Fibroblast of lung (primary cell): ENCODE measurements around the gene SHC1. TPM values are rescaled to one million over a fixed set of nuclear protein-coding genes. Genes with fewer than 3 reads are reported as not detected.

Experiments used
- DNase-seq, 2 donors: peaks; one replicate each; pipeline versions ENCODE4 v3.0.0 to v3.0.0-alpha.2; 2010; ENCODE audit warnings: low read depth in 2 of 2
- H2AFZ ChIP-seq: 2 replicates; pipeline ENCODE4 v1.5.1; 2012; ENCODE audit warnings: low read length, control low read depth, inconsistent platforms
- H3K27ac ChIP-seq: 2 replicates; pipeline ENCODE4 v1.5.1; 2011; ENCODE audit warnings: low read length, control low read depth; ENCODE audit not compliant: insufficient read depth
- H3K27me3 ChIP-seq: 2 replicates; pipeline ENCODE4 v1.5.1; 2011; ENCODE audit warnings: mild to moderate bottlenecking, low read length; ENCODE audit not compliant: control insufficient read depth, insufficient read depth
- H3K36me3 ChIP-seq: 2 replicates; pipeline ENCODE4 v1.5.1; 2011; ENCODE audit warnings: low read length; ENCODE audit not compliant: control insufficient read depth, insufficient read depth
- H3K4me1 ChIP-seq: 2 replicates; pipeline ENCODE4 v1.5.1; 2011; ENCODE audit warnings: low read length; ENCODE audit not compliant: control insufficient read depth, insufficient read depth; ENCODE audit errors: extremely low read depth
- H3K4me2 ChIP-seq: 2 replicates; pipeline ENCODE4 v1.5.1; 2011; ENCODE audit warnings: low read length, control low read depth; ENCODE audit not compliant: insufficient read depth; ENCODE audit errors: extremely low read depth
- H3K4me3 ChIP-seq, 4 experiments: fragments of 200-600 bp in 1 of 4; sonication (generic) in 1 of 4; replicated peaks in 1 of 4; 2 replicates each; pipeline ENCODE4 v1.5.1; 2011 to 2016; ENCODE audit warnings: low read length in 4 of 4, low read depth in 3 of 4, mild to moderate bottlenecking in 3 of 4, control low read depth in 2 of 4, inconsistent platforms in 1 of 4, mixed read lengths in 1 of 4; ENCODE audit not compliant: insufficient read depth in 1 of 4; ENCODE audit errors: control extremely low read depth in 1 of 4
- H3K79me2 ChIP-seq: 2 replicates; pipeline ENCODE4 v1.5.1; 2012; ENCODE audit warnings: mild to moderate bottlenecking, low read length, inconsistent platforms; ENCODE audit not compliant: control insufficient read depth, insufficient read depth
- H3K9ac ChIP-seq: 2 replicates; pipeline ENCODE4 v1.5.1; 2011; ENCODE audit warnings: mild to moderate bottlenecking, low read length, control low read depth; ENCODE audit not compliant: insufficient read depth
- H3K9me3 ChIP-seq: 2 replicates; pipeline ENCODE4 v1.5.1; 2012; ENCODE audit warnings: low read depth, low read length; ENCODE audit not compliant: control insufficient read depth, insufficient read depth
- H4K20me1 ChIP-seq: 2 replicates; pipeline ENCODE4 v1.5.1; 2011; ENCODE audit warnings: low read length; ENCODE audit not compliant: control insufficient read depth, insufficient read depth; ENCODE audit errors: extremely low read depth
- EZH2 ChIP-seq: IDR thresholded peaks from 2 replicates; pipeline ENCODE4 v1.5.1; 2012; ENCODE audit warnings: low read length, control low read depth, mild to moderate bottlenecking; ENCODE audit errors: missing control alignments
- polyA plus RNA-seq, 2 donors: library from polyadenylated mRNA; depleted of rRNA in 1 of 2; stranded (reverse) in 1 of 2; unstranded in 1 of 2; fragments of >200 nt; gene quantifications; 2 replicates each; pipeline ENCODE4 v1.2.1, GENCODE V29; 2011 to 2012; ENCODE audit warnings: missing spikeins in 1 of 2
- total RNA-seq: library from RNA; depleted of rRNA; stranded (reverse); fragments of >200 nt; gene quantifications from 2 replicates; pipeline ENCODE4 v1.2.1, GENCODE V29; 2014
- TF ChIP-seq, protein P1 (sequence below), 2 donors: IDR thresholded peaks in 1 of 2; conservative IDR thresholded peaks in 1 of 2; 1 replicate in 1 of 2; 2 replicates in 1 of 2; pipeline ENCODE4 v1.5.1; 2011 to 2012; ENCODE audit warnings: low read length in 2 of 2, control low read depth in 1 of 2, inconsistent platforms in 1 of 2, low read depth in 1 of 2, mild to moderate bottlenecking in 1 of 2

The SHC1 gene
- total and polyA plus RNA-seq, 2 donors (not counting 1 experiment from before 2014, with no cell fraction given), result 245 to 277 TPM

DNA sequence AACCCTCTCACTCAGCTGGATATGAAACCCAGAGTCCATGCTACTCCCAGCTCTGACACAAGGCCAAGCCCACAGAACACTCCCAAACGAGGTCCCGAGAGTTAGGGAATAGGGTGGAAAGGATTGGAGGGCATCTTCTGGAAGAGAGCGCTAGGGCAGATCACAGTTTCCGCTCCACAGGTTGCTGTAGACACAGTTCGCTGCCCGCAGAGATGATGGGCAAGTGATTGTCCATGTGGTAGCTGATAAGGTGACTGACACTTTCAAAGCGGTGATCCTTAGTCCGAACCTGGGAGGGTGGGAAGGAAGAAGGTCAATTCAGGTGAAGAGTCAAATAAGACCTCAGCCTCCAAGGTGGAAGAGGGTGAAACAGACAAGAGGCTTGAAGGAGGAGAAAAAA is 6.9 kb downstream of the SHC1 start:
- Histone ChIP-seq H3K36me3 (peaks cover 37% of the 10 kb centered on the region), H3K9ac (no peak overlapping the region), H2AFZ (no peak overlapping the region), H3K4me2 (no peak overlapping the region), H3K27ac (no peak overlapping the region), H3K79me2 (peaks cover 41% of the 10 kb centered on the region), H3K27me3 (no peaks in the 10 kb centered on the region), H3K4me3 (no peak overlapping the region), H3K9me3 (no peaks in the 10 kb centered on the region), H3K4me1 (peaks cover 12% of the 10 kb centered on the region), H4K20me1 (no peaks in the 10 kb centered on the region)
- TF ChIP-seq EZH2, result no peak
- TF ChIP-seq, protein P1, sequence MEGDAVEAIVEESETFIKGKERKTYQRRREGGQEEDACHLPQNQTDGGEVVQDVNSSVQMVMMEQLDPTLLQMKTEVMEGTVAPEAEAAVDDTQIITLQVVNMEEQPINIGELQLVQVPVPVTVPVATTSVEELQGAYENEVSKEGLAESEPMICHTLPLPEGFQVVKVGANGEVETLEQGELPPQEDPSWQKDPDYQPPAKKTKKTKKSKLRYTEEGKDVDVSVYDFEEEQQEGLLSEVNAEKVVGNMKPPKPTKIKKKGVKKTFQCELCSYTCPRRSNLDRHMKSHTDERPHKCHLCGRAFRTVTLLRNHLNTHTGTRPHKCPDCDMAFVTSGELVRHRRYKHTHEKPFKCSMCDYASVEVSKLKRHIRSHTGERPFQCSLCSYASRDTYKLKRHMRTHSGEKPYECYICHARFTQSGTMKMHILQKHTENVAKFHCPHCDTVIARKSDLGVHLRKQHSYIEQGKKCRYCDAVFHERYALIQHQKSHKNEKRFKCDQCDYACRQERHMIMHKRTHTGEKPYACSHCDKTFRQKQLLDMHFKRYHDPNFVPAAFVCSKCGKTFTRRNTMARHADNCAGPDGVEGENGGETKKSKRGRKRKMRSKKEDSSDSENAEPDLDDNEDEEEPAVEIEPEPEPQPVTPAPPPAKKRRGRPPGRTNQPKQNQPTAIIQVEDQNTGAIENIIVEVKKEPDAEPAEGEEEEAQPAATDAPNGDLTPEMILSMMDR (conservative IDR thresholded peaks at IDR 0.05 in 1 of 2, IDR thresholded peaks at IDR 0.05 in 1 of 2; ENCODE audit: low read depth in 1 of 2, low read length in 2 of 2), result no peak
- no peak for DNase-seq

DNA sequence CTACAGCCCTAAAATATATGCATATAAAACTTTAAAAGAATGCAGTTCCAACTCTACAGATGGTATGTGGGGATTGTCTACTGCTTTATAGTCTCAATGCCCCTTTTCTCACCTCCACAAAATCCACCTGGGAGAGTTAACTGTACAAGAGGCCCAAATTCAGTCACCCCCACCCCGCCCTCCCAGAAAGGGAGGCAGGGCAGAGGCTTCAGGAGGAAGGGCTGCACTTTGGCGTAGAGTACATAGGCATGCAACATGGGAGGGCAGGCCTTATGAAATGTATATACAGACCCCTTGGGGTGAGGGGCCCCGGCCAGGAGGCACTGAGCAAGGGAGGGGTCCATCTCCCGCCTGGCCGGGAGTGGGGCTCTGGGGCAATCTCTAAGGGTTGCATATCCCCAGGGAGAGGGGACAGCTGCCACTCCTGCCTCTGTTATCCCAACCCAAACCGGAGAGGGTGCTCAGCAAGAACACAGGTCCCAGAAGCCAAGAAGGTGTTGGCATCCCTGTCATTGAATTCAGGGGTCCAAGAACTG is 7.7 kb downstream of the SHC1 start:
- TF ChIP-seq, protein P1 (conservative IDR thresholded peaks at IDR 0.05 in 1 of 2, IDR thresholded peaks at IDR 0.05 in 1 of 2; ENCODE audit: low read depth in 1 of 2, low read length in 2 of 2), result no peak
- TF ChIP-seq EZH2, result no peak
- H3K9ac ChIP-seq, result no peak overlapping the region
- peaks cover 33% of the 10 kb centered on the region for H3K79me2 ChIP-seq
- H3K36me3 ChIP-seq, result peaks cover 34% of the 10 kb centered on the region
- H3K4me2 ChIP-seq, result no peak overlapping the region
- no peaks in the 10 kb centered on the region for H4K20me1 ChIP-seq
- no peaks in the 10 kb centered on the region for H3K9me3 ChIP-seq
- no peak for DNase-seq
- peaks cover 9% of the 10 kb centered on the region for H3K4me1 ChIP-seq
- no peak overlapping the region for H2AFZ ChIP-seq
- H3K4me3 ChIP-seq, result peak overlapping the region in 1 of 4 experiments; percentile 77
- H3K27me3 ChIP-seq, result no peaks in the 10 kb centered on the region
- no peak overlapping the region for H3K27ac ChIP-seq

DNA sequence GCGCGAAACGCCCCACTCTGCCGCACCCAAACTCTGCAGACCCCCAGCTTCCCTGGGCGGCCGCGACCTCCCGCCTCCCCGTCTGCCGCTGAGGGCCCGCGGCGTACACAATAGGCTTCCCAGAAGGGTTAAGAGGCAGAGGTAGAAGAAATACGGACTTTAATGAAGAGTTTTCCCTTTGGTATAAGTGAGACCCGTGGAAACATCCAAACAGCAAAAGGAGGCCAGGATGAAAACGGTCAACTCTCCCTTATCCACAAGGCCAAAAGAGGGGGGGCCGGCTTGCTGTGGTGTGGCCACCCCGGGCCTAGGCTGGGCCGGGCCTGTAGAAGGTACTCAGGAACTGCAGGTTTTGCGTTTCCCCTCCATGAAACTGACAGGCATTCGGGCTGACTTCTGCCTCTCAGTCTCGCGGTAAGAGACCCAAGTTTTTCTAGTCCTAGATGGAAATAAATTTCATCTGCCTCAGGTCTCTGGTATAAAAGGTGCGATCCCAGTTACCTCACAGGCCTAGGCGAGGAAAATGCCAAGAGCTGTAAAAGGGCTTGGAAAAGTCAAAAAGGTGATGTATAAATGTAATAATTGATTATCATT is 8.3 kb downstream of the SHC1 start:
- TF ChIP-seq EZH2, result no peak
- TF ChIP-seq, protein P1 (conservative IDR thresholded peaks at IDR 0.05 in 1 of 2, IDR thresholded peaks at IDR 0.05 in 1 of 2; ENCODE audit: low read depth in 1 of 2, low read length in 2 of 2), result no peak
- Histone ChIP-seq H2AFZ (no peak overlapping the region), H3K4me3 (peak overlapping the region; percentile 44 to 83 (median 76)), H3K27me3 (no peaks in the 10 kb centered on the region), H3K4me1 (peaks cover 5% of the 10 kb centered on the region), H3K36me3 (peaks cover 29% of the 10 kb centered on the region), H4K20me1 (no peaks in the 10 kb centered on the region), H3K27ac (peak overlapping the region; percentile 91), H3K4me2 (peak overlapping the region; percentile 98), H3K79me2 (peaks cover 27% of the 10 kb centered on the region), H3K9ac (peak overlapping the region; percentile 97), H3K9me3 (no peaks in the 10 kb centered on the region)
- peak in 1 of 2 donors; percentile 24 for DNase-seq
